ENCODE results near the gene MAGI2. TPM values are rescaled to one million over a fixed set of nuclear protein-coding genes. Genes with fewer than 3 reads are reported as not detected.

The MAGI2 gene
- total RNA-seq, 1 experiment from 2014 or later: 14.3 TPM

GRCh38 chr7:78345979-78346378 lies 1107.5 kb downstream of the MAGI2 start:
- Histone ChIP-seq H4K8ac (replicated peaks; ENCODE audit: insufficient read length, low read depth, low read length) (no peak overlapping the region), H2BK20ac (ENCODE audit: low read depth, low read length, poor library complexity, severe bottlenecking) (no peak overlapping the region), H3K4me1 (ENCODE audit: insufficient read depth, low read length) (no peaks in the 10 kb centered on the region), H3K27me3 (ENCODE audit: insufficient read depth, low read length) (no peaks in the 10 kb centered on the region), H3K23me2 (ENCODE audit: insufficient read length, low read depth, low read length, poor library complexity, severe bottlenecking) (no peaks in the 10 kb centered on the region), H3K14ac (ENCODE audit: insufficient read depth, low read length) (no peak overlapping the region), H3K23ac (ENCODE audit: insufficient read length, low read depth, low read length) (no peak overlapping the region), H4K91ac (ENCODE audit: insufficient read length, low read depth, low read length) (no peak overlapping the region), H2BK15ac (ENCODE audit: low read depth, low read length) (no peak overlapping the region), H2BK12ac (ENCODE audit: insufficient read length, low read depth, low read length) (no peak overlapping the region), H3K27ac (ENCODE audit: insufficient read length, low read depth, low read length) (no peak overlapping the region), H2AFZ (ENCODE audit: low read length) (no peak overlapping the region), H3K79me1 (ENCODE audit: insufficient read depth, low read depth, low read length, poor library complexity, severe bottlenecking) (no peaks in the 10 kb centered on the region), H3K18ac (ENCODE audit: insufficient read length, low read depth, low read length) (no peak overlapping the region), H2AK5ac (ENCODE audit: insufficient read length, low read length) (no peak overlapping the region), H3T11ph (ENCODE audit: low read length) (no peak overlapping the region), H4K5ac (ENCODE audit: insufficient read length, low read depth, low read length) (no peak overlapping the region), H2BK5ac (ENCODE audit: insufficient read length, low read length) (no peak overlapping the region), H3K9ac (ENCODE audit: extremely low read depth, insufficient read length, low read length) (no peak overlapping the region), H3K9me3 (ENCODE audit: control insufficient read depth, low read depth, low read length) (no peaks in the 10 kb centered on the region), H4K20me1 (ENCODE audit: control insufficient read depth, insufficient read depth, insufficient read length) (no peaks in the 10 kb centered on the region), H3K4me2 (ENCODE audit: insufficient read depth, insufficient read length, low read length) (no peak overlapping the region), H3K79me2 (ENCODE audit: insufficient read depth, low read length) (no peaks in the 10 kb centered on the region), H3K56ac (ENCODE audit: insufficient read length, low read depth, low read length) (no peak overlapping the region), H3K4ac (ENCODE audit: low read depth, low read length) (no peak overlapping the region), H2BK120ac (ENCODE audit: low read depth, low read length, poor library complexity, severe bottlenecking) (no peak overlapping the region)
- Mint-ChIP-seq H3K4me1 (peaks cover 4 to 7% of the 10 kb centered on the region in 2 experiments; a peak in 3 of 4 replicates), H3K9me3 (no peaks in the 10 kb centered on the region), H3K36me3 (ENCODE audit: insufficient read depth in 1 of 3, low read depth in 3 of 3) (peaks cover 6 to 13% (median 10%) of the 10 kb centered on the region in 3 experiments; a peak in 6 of 7 replicates), H3K27ac (no peak overlapping the region), H3K27me3 (ENCODE audit: low read depth) (no peaks in the 10 kb centered on the region), H3K4me3 (no peak overlapping the region)
- no peak for DNase-seq
- WGBS (ENCODE audit: extremely low coverage, insufficient read length, low lambda C conversion rate): no CpG with 5 or more reads among the region's 3 CpGs
- TF ChIP-seq CTCF (conservative IDR thresholded peaks at IDR 0.05): no peak
